22Rv1 (cell line): ENCODE measurements around the gene EME1.

Experiments
- ZFX ChIP-seq: fragments of 450-650 bp; IDR thresholded peaks from 2 replicates; pipeline ENCODE4 v1.6.1; 2017; ENCODE audit warnings: antibody characterized with exemption, borderline replicate concordance
- TF ChIP-seq, protein P1 (sequence below): fragments of 450-650 bp; IDR thresholded peaks from 2 replicates; pipeline ENCODE4 v1.5.1; 2017; ENCODE audit warnings: mild to moderate bottlenecking

DNA sequence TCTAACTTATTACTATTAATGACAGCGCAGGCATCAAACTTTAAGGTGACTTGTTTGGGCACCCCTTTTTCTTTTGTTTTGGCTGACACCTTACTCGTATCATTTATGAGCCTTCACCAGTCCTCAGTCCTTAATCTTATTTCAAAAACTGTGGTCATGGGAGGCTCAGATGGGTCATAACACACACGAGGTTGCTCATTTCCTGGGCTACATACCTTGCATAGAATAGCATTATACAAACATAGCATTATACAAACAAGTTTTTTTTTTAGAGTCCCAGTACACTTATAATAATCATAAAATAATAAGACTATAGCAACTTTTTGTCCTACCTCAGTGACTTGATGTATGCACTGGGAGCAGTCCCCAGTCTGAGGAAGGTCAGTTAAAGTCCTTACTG, 41.8 kb downstream of the EME1 start:
- TF ChIP-seq, protein P1, sequence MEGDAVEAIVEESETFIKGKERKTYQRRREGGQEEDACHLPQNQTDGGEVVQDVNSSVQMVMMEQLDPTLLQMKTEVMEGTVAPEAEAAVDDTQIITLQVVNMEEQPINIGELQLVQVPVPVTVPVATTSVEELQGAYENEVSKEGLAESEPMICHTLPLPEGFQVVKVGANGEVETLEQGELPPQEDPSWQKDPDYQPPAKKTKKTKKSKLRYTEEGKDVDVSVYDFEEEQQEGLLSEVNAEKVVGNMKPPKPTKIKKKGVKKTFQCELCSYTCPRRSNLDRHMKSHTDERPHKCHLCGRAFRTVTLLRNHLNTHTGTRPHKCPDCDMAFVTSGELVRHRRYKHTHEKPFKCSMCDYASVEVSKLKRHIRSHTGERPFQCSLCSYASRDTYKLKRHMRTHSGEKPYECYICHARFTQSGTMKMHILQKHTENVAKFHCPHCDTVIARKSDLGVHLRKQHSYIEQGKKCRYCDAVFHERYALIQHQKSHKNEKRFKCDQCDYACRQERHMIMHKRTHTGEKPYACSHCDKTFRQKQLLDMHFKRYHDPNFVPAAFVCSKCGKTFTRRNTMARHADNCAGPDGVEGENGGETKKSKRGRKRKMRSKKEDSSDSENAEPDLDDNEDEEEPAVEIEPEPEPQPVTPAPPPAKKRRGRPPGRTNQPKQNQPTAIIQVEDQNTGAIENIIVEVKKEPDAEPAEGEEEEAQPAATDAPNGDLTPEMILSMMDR: no peak
- no peak for TF ChIP-seq ZFX
